ENCODE measurements around the gene IL17RB.

IL17RB gene

DNA sequence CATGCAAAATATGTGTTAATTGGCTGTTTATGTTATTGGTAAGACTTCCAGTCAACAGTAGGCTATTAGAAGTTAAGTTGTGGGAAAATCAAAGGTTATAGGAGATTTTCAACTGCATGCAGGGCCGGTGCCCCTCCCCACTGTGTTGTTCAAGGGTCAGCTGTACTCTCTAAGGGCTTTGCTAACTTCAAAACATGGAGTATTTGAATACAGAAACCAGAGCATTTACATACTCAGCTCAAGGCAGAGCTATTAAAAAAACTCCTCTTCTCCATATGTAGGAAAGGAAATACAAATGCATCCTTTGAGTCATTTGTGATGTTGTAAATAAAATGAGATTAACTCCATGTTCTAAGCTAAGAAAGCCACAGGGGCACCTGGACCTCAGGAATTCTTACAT lies 16.8 kb downstream of the IL17RB start:
- no peak for DNase-seq (ENCODE audit: low spot score)

DNA sequence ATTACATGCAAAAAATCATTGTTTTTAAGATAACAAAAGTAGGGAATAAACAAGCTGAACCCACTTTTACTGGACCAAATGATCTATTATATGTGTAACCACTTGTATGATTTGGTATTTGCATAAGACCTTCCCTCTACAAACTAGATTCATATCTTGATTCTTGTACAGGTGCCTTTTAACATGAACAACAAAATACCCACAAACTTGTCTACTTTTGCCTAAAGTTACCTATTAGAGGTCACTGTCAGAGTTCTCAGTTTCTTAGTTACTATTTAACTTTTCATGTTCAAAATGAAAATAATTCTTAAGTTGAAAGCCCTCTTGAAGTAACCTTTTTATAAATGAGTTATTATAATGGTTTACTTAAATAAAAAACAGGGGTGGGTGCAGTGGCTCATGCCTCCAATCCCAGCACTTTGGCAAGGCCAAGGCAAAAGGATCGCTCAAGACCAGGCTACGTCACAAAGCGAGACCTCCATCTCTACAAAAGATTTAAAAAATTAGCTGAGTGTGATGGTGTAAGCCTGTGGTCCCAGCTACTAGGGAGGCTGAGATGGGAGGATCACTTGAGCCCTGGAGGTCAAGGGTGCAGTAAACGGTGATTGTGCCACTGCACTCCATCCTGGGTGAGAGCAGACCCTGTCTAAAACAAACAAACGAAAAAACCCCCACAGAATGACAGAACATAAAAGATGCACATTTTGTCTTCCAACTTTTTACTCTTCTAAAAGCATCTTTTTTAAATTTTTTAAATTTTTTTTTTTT lies 19.5 kb downstream of the IL17RB start:
- no peak for DNase-seq (ENCODE audit: low spot score)

DNA sequence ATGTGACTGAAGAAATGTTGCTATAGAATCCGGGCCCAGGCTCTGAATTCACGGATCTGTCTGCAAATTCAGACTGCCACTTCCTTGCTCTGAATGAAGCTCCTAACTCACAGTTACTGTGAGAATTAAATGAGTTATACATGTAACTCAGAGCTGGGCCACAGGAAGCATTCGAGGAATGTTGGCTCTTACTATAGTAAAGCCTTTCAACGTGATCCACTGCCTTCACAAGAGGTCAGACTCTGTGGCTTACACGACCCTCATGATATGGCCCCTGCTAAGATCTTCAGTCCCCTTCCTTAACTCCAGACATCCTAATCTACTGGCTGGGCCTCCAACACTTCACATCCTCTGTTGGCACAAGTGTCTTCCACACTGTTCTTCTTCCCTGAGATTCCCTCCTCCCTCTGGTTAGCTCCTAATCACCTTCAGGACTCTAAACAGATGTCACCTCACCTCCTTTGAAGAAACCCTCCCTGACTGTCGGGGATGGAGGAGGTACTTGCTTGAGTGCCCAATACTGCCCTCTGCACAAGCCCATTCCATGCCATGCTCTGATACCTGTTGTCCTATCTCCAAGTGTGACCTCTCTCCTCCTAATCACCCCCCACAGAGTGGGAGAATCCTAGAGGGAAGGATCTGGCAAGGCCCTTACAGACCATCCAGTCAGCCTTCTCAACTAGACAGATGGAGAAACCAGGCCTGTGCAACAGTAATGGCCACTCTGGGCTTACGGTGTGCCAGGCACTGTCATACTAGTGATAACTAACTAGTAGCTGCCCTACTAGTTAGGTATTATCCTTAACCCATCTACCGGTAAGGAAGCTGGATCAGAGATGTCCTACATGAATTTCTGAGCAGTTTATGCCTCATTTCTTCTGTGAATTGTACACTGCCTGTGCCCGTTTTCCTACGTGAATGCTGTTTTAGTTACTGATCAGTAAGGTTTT lies 34.3 kb downstream of the IL17RB start:
- DNase-seq (ENCODE audit: low spot score), result no peak

DNA sequence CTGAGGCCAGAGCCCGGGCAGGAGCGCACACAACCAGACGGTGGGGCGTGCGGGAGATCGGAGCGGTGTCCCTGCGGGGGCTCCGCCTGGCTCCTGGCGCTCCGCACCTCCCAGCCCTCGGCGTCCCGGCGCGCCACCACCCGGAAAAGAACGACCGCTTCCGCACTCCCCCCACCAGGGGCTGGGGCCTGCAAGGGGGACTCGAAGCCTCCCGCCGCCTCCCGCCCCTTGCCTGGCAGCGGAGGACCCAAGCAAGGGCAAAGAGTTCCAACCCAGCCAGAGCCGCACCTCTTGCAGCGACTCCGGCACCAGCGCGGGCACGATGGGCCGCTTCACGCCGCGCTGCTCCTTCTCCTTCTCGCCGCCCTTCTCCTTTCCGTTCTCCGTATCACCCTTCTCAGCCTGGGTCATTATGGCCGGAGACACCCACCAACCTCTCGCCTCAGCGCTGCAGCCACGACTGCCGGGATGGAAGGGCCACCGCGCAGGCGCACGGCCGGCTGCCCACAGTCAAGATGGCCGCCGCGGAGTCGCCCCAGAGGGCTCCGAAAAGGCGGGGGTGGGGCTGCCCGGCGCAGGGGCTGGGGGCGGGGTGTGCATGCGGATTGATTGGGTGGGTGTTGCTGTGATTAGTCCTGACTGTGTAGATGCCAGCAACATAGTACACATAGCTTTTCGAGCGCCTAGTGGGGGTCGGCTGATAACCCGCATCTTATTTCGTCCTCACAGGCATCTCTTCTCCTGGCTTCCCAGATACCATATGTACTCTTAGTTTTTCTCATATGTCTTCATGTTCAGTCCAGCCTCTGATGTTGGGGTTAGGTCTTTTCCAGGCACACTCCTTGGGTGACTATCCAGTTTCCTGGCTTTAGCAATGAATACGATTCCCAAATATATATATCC lies 35.6 kb downstream of the IL17RB start, which contains the start of gene ACTR8:
Gene ACTR8, minus strand, starts transcription at position 462 of the 903 bp plus-strand sequence. Its CDS starts 51 bp downstream, at position 411.
- peak; percentile 93 for DNase-seq (ENCODE audit: low spot score)

DNA sequence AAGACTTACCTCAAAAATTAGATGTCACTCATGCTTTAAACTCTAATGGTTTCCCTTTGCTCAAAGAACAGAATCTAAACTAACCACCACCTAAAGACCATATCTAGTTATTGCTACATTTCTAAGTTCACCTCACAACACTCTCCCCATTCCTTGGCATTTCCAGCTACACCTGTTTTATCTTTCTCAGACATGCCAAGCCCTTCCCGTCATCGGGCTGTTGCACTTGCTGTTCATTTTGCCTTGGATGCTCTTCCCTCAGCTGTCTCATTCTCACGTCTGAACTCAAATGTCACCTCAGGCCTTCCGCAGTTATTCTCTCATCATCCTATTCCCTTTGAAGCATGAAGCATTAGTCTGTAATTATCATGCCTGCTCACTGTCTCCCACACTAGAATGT lies 36.6 kb downstream of the IL17RB start:
- DNase-seq (ENCODE audit: low spot score), result no peak

DNA sequence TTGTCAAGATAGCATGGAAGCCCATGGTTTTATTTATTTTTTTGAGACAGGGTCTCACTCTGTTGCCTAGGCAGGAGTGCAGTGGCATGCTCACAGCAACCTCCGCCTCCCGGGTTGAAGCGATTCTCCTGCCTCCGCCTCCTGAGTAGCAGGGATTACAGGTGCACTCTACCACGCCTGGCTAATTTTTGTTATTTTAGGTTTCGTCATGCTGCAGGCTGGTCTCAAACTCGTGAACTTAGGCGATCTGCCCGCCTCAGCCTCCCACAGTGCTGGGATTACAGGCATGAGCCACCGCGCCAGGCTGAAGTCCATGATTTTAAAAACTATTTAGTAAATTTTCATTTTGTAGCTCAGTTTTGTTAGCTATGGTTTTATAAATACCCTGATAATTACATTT lies 38.3 kb downstream of the IL17RB start:
- no peak for DNase-seq (ENCODE audit: low spot score)

DNA sequence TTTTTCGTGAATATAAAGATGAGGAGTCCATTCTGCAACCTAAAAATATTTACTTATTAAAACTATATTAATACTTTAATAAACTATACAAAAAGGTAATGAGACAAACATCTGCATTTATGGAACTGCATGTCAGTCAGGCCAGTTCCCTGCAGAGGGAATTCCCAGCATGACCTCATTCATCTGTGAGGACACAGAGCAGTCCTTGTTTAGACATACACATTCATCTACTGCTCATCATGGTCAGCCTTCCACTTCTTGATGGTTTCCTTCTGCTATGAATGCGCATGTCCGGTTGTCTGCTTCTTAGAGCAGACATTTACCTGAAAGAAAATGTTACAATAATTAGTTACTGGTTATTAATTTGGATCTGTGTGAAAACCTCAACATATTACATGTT lies 38.9 kb downstream of the IL17RB start:
- DNase-seq (ENCODE audit: low spot score), result no peak

DNA sequence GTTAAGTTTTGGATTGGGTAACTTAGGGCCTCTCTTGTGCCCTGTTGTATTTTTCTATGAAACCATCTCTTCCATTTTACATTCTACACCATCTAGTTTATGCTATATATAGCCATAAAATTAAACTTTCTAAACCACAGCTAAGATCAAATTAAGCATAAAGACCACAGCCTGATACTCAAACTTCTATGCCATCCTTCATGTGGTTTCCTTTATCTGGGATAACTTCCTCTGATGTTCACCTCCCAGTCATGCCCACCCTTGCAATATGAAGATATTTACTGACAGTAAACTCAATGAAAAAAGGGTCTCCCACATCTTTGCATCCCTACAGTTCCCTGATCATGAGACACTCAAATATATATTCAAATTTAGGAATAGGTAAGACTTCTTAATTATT lies 41.1 kb downstream of the IL17RB start:
- DNase-seq (ENCODE audit: low spot score), result no peak

DNA sequence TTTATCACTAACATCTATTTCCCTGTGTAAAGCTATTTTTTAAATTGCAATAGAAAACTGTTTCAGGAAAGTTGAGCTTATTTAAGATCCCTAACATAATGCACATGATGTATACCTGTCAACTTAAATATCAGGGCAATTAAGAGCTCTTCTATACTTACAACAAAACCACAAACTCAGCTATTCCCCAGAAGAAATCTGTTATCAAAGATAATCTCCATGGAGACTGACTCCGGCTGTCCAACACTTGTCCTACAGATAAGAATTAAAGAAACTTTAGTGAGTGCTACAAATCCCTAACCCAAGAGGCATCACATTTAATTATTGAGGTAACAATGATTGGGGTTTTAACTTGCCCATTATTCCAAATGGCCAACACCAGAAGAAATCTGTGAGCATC lies 41.9 kb downstream of the IL17RB start:
- DNase-seq (ENCODE audit: low spot score), result no peak

DNA sequence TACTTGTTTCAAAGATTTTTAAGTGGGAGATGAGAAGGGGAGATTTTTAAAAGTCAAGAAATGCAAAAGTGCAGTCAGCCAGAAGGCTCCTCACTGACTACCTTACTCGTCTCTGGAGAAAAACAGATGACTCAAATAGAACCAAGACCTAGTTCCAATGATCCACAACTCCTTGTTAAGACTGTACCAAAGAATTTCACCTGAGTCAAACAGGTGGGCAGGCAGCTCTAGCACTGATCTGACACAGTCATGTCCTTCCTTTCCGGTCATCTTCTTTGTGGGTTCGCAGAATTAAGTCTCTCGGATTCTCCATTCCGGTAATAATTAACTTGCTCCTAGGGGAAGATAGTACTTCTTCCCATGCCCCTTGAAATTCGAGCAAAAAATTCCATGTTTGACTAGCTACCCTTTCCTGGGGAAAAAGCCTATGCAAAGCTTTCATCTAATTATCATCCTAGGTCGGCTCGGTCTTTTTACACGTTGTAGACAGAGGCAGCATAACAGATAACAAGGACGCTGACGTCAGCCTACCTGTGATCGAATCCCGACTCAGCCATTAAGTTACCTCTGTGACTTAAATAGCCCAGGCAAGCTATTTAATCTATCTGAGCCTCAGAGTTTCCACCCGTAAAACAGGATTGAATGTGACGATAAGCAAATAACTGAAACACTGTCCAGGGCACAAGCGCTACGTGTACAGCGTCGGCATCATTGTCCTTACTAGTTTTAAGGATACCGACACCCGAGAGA lies 44.5 kb downstream of the IL17RB start:
- DNase-seq (ENCODE audit: low spot score), result peak; percentile 2

DNA sequence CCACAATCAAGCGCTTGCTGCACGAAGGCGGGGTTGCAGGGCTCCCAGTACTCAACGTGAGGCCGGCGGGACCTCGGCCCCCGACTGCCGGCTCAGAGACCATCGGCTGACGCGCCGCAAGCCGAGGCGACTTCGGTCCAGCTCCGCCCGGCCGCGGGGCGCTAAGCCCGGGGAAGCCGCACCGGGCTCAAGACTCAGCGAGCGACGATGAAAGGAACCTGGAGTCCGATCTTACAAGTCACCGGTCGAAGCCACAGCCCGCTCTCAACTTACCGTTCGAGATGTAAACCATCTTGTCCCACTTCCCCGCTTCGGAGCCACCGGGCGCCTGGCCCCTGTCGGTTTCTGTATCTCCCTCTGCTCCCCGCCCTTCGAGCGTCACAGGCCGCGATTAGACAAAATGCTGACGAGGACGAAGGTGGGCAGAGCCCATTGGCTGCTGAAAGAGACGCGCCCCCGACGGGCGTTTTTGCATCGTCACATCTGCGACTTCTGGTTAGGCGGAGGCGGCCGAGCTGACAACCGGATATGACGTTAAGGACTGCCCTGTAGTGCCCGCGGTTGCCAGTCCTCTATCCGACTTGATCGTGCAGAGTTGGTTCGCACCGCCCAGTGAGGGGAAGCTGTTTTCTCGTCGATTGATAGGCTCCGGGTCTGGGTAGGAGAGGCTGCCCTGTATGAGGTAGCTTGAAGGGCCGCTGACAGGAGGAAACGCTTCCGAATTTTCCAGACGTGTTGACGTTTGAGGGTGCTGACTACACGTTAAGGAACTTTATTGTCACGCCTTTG lies 45.3 kb downstream of the IL17RB start, which contains the start of gene SELENOK:
Gene SELENOK, minus strand, starts transcription at position 363 of the 789 bp plus-strand sequence.
- peak; percentile 97 for DNase-seq (ENCODE audit: low spot score)

DNA sequence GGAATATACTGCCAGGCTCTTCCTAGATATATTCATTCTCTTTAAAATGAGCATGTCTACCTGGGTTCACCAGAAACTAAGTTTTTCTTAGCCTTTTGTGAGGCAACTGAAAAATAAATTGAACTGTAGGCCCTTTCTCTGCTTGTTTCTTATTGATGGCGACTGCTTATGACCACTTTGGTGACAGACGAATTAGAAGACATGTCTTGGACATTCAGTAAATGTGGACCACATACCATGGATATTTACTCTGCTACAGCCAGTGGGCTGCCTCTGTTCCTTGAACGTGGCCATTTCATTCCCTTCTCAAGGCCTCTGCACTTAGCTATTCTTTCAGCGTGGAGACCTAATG lies 45.9 kb downstream of the IL17RB start:
- no peak for DNase-seq (ENCODE audit: low spot score)

DNA sequence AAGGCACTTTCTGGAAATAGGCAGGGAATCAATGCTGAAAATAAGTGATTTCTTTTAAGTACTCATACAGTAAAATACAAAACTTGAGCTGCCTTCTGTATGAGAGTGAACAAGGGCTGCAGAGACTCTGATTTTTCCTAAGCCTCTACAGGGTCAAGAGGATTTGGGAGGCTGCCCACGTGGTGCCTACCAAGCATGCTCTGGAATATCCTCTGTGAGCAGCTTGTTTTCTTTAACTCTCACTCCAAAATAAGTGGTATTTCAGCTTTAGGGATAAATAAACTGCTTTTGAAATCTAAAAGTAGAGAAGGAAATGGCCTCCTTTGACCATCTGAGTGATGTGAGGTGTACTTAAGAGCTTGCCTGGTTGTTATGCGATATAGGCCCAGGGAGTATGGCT lies 53.4 kb downstream of the IL17RB start:
- no peak for DNase-seq (ENCODE audit: low spot score)

DNA sequence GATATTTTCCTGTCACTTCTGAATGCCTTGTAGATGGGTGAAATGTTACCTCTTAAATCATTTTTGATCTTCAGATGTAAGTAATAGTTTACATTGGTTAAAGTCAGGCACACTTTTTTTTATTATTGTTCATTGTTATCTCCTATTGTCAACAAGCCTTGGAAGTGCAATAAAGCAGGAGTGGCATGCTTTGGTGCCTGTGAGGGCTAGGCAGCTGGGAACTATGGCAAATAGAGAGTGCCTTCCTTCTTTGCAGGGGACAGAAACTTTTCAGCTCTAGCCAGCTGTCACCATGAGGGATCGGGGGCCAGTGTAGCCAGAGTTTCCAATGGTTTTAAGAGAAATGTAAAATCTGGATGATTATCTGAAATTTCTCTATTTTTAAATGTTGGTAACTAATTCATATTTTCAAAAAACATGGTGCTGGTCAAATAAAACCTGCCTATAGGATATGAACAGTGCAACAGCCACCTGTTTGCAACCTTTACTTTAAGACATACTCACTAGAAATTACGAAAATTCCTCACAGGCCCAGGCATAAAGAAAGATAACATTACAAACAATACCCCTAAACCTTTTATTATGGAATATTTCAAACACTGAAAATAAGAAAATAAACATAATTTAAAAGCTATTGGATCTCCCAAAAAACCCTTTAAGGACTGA lies 54.4 kb downstream of the IL17RB start:
- DNase-seq (ENCODE audit: low spot score), result no peak

DNA sequence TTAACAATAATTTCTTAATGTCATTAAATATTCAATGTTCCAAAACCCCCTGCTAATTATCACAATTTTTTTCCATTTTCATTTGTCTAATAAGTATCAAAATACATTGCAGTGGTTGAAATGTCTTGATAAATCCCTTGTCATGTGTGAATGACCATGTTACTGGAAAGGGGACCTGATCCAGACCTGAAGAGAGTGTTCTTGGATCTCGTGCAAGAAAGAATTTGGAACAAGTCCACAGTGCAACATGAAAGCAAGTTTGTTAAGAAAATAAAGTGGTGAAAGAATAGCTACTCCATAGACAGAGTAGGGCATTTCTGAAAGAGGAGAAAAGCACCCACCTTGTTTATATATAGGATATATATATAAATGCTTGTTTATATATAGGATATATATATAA lies 55.7 kb downstream of the IL17RB start:
- no peak for DNase-seq (ENCODE audit: low spot score)

DNA sequence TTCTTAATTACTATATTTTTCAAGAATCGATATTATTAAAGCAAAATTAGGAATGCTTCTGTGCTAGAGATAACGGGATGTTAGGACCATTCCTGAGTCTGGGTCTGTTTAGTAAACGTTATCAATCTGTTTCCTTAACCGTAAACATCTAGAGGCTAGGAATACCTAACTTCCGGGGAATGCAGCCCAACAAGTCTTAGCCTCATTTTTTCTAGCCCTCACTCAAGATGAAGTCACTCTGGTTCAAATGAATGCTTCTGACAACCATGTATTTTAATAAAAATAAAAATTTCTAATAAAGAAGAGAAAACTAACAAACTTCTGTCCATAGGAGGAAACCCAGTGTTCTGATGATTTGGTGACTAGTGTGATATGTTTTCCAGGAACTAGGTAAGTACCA lies 56.3 kb downstream of the IL17RB start:
- no peak for DNase-seq (ENCODE audit: low spot score)

DNA sequence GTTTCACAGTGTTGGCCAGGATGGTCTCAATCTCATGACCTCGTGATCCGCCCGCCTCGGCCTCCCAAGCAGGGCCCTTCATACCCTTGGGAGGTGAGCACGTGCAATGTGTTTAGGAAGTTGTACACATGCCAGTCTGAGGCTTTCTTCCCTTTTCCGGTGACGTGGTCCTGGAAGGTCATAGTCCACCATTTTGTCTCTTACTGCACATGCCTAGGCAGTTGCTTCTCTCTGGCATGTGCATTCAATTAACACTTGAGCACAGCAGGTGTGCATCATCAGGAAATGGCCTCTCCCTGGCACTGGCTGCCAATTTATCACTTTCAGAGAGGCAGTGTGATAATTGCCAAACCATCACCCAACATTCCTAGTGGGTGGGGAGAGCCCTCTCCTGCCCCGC lies 67.0 kb downstream of the IL17RB start:
- DNase-seq (ENCODE audit: low spot score), result no peak
